Transverse colon (tissue), 4 donors: ENCODE results near the gene COQ8B. TPM values are rescaled to one million over a fixed set of nuclear protein-coding genes. Genes with fewer than 3 reads are reported as not detected.
"Not testable (repeated sequence)": the region's sequence is repeated elsewhere in the genome, so short reads cannot be mapped to it uniquely, and the experiment has no call there.

Experiments
- DNase-seq: peaks from one replicate; pipeline ENCODE4 v3.0.0-alpha.2; 2019
- H3K27ac ChIP-seq, 4 donors: fragments of 200-600 bp; sonication (generic); 2 replicates each; pipeline ENCODE4 v1.5.1; 2016 to 2018; ENCODE audit warnings: inconsistent platforms in 4 of 4
- H3K27me3 ChIP-seq: fragments of 200-600 bp; sonication (generic); 2 replicates; pipeline ENCODE4 v1.5.1; 2017; ENCODE audit warnings: inconsistent platforms
- H3K36me3 ChIP-seq, 4 donors: fragments of 200-600 bp; sonication (generic); 2 replicates each; pipeline ENCODE4 v1.5.1; 2017 to 2019; ENCODE audit warnings: inconsistent platforms in 4 of 4
- H3K4me1 ChIP-seq, 4 donors: fragments of 200-600 bp; sonication (generic); 2 replicates each; pipeline ENCODE4 v1.5.1; 2017 to 2020; ENCODE audit warnings: inconsistent platforms in 4 of 4
- H3K4me3 ChIP-seq, 4 donors: fragments of 200-600 bp; sonication (generic); 1 replicate in 1 of 4; 2 replicates in 3 of 4; pipeline versions ENCODE4 v1.5.1 to v1.6.1; 2017 to 2019; ENCODE audit warnings: inconsistent platforms in 4 of 4
- H3K9me3 ChIP-seq, 2 donors: fragments of 200-600 bp; sonication (generic); 2 replicates each; pipeline ENCODE4 v1.5.1; 2017 to 2019; ENCODE audit warnings: inconsistent platforms in 2 of 2
- EP300 ChIP-seq: sonication (generic); formaldehyde crosslinking; IDR thresholded peaks from one replicate; pipeline ENCODE4 v1.6.1; 2017; ENCODE audit warnings: antibody characterized with exemption, low read depth
- POLR2A ChIP-seq: fragments of 450-650 bp; IDR thresholded peaks from one replicate; pipeline ENCODE4 v1.6.1; 2016; ENCODE audit warnings: antibody characterized with exemption, mild to moderate bottlenecking, moderate library complexity
- POLR2AphosphoS5 ChIP-seq, 3 donors: sonication (generic); formaldehyde crosslinking; IDR thresholded peaks; one replicate each; pipeline ENCODE4 v1.6.1; 2016; ENCODE audit warnings: antibody characterized with exemption in 3 of 3
- WGBS, 2 donors: methylation state at CpG; one replicate each; pipeline ENCODE4 v1.1.5; 2018; ENCODE audit warnings: low coverage in 1 of 2; 5-methylcytosine and 5-hydroxymethylcytosine counted together
- in situ Hi-C, 4 donors: fragments of 200-750 bp; cut with MboI; loops; one replicate each; pipeline versions ENCODE4 v1.15.0 to v1.15.1; 2017; ENCODE audit warnings: low sequenced_read_pairs in 3 of 4, low pct_ligation_motif_present in 1 of 4, low pct_unique_long_range_greater_than_20kb in 1 of 4
- intact Hi-C: fragments of 100-400 bp; cut with DNase I; formaldehyde crosslinking; loops from one replicate; pipeline ENCODE4 v1.15.1; 2023; ENCODE audit warnings: low total_unique reads
- total RNA-seq, 4 donors: library from RNA; depleted of rRNA; stranded (reverse); fragments of >200 nt; gene quantifications; one replicate each; pipeline ENCODE4 v1.1.0, GENCODE V29; 2016
- TF ChIP-seq, protein P1 (sequence below), 5 experiments: fragments of 200-600 bp in 3 of 5; fragments of 450-650 bp in 2 of 5; sonication (generic) in 3 of 5; IDR thresholded peaks; 1 replicate in 2 of 5; 2 replicates in 3 of 5; pipeline ENCODE4 v1.5.1; 2016 to 2017; ENCODE audit warnings: antibody characterized with exemption in 5 of 5, inconsistent platforms in 3 of 5, mild to moderate bottlenecking in 2 of 5, moderate library complexity in 1 of 5

COQ8B gene
- 10 to 100 TPM; 15.3 to 41.2 (median 36.5) TPM for total RNA-seq

DNA sequence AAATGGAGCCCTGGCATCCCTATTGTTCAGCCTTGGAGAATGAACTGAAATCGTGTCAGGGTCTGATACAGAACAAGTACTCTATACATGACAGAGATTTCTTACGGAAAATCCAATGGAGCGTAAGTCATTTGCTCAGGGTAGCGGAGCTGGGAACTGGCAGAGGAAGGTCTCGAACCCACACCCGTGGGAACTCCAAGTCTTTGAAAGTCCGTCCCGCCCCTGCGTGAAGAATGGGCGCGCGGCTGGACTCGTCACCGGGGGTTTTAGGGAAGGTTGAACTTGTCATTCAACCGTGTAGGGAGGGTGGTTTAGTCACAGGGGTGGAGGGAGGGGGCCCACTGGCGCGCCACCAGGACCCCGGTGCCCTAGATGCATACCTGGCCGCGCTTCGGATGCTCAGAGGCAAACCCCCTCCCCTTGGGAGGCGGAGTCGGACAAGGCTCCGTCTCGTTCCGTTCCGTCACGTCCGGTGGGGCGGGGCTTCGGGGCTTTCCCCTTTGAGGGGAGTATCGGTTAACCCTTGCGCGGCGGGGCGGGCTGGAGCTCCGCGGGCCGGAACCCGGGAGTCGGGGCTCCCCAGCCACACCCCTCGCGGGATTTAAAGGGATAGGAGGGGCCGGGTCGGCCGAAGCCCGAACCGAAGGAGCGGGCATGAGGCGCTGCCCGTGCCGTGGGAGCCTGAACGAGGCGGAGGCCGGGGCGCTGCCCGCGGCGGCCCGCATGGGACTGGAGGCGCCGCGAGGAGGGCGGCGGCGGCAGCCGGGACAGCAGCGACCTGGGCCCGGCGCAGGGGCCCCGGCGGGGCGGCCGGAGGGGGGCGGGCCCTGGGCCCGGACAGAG lies at the start of gene COQ8B, which contains the start of gene ITPKC:
Gene COQ8B, minus strand, starts transcription at position 405 of the 843 bp plus-strand sequence. CDS start 2,254 bp downstream, outside the sequence.
Gene ITPKC, plus strand, starts transcription at position 631 of the 843 bp plus-strand sequence. Its CDS starts 24 bp downstream, at position 655.
- intact Hi-C loops (loop anchor here (10.0 kb wide), 1 partner anchor 88 kb away; no protein-coding TSS in a partner anchor), in situ Hi-C loops (loop anchor here in 2 of 4 donors (5.0 to 25.0 kb wide), 2 partner anchors 36 to 96 kb away; partner anchors contain the start of genes ACTMAP (in 1 of the 2) and SNRPA (in 1 of the 2))
- peak; percentile 91 to 97 (median 96) for TF ChIP-seq POLR2AphosphoS5 (IDR thresholded peaks at IDR 0.05)
- TF ChIP-seq EP300, result peak; percentile 72
- peak; percentile 86 for TF ChIP-seq POLR2A
- TF ChIP-seq, protein P1, sequence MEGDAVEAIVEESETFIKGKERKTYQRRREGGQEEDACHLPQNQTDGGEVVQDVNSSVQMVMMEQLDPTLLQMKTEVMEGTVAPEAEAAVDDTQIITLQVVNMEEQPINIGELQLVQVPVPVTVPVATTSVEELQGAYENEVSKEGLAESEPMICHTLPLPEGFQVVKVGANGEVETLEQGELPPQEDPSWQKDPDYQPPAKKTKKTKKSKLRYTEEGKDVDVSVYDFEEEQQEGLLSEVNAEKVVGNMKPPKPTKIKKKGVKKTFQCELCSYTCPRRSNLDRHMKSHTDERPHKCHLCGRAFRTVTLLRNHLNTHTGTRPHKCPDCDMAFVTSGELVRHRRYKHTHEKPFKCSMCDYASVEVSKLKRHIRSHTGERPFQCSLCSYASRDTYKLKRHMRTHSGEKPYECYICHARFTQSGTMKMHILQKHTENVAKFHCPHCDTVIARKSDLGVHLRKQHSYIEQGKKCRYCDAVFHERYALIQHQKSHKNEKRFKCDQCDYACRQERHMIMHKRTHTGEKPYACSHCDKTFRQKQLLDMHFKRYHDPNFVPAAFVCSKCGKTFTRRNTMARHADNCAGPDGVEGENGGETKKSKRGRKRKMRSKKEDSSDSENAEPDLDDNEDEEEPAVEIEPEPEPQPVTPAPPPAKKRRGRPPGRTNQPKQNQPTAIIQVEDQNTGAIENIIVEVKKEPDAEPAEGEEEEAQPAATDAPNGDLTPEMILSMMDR (IDR thresholded peaks at IDR 0.05), result peak in 2 of 5 experiments; percentile 21 to 54
- Histone ChIP-seq H3K27me3 (no peaks in the 10 kb centered on the region), H3K4me3 (peak within 1 kb of the TSS; percentile 68 to 96 (median 88)), H3K9me3 (no peaks in the 10 kb centered on the region), H3K36me3 (no peaks in the 10 kb centered on the region), H3K27ac (peak within 1 kb of the TSS; percentile 94 to 99 (median 98)), H3K4me1 (peaks cover 17 to 63% (median 52%) of the 10 kb centered on the region in 4 donors)
- 2% methylated on average over 30 of the region's 76 CpGs; no CpG with 5 or more reads in 1 of the 2 donors for WGBS, 2 donors
- peak; percentile 100 for DNase-seq

DNA sequence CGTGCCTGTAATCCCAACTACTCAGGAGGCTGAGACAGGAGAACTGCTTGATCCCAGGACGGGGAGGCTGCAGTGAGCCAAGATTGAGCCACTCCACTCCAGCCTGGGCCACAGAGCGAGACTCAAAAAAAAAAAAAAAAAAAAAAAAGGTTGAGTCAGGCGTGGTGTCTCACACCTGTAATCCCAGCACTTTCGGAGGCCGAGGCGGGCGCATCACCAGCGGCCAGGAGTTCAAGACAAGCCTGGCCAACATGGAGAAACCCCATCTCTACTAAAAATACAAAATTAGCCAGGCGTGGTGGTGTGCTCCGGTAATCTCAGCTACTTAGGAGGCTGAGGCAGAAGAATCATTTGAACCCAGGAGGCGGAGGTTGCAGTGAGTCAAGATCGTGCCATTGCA lies 49.7 kb upstream of the COQ8B start:
- DNase-seq, H3K4me3 ChIP-seq, H3K9me3 ChIP-seq, H3K27ac ChIP-seq, H3K27me3 ChIP-seq, in situ Hi-C loops, intact Hi-C loops, H3K4me1 ChIP-seq: not testable (repeated sequence)
- peaks cover 0 to 56% (median 24%) of the 10 kb centered on the region in 4 donors for H3K36me3 ChIP-seq
- 89 to 91% methylated on average over 7 to 13 of the region's 13 CpGs for WGBS, 2 donors

DNA sequence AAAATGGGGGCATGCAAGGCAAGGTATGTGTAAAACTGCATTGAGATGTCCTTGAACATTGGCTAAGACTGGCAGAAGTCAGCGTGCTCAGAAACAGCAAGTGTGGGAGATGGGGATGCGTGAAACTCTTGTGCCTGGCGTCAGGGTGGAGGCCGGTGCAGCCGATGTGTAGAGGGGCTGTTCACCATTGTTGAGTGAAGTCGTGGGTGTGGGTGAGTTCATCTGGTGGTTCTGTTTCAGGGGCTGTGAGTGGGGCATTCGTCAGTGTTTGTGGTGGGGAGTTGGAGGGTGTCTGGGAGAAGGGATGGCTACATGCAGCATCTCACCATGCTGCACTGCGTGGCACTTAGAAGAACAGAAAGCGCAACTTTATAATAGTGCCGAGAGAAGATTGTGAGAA lies 47.3 kb upstream of the COQ8B start:
- Histone ChIP-seq H3K27me3 (no peaks in the 10 kb centered on the region), H3K27ac (no peak overlapping the region), H3K4me1 (no peaks in the 10 kb centered on the region), H3K4me3 (no peak overlapping the region), H3K36me3 (peaks cover 0 to 78% (median 35%) of the 10 kb centered on the region in 4 donors), H3K9me3 (no peaks in the 10 kb centered on the region)
- in situ Hi-C loops (no loop called here), intact Hi-C loops (no loop called here)
- TF ChIP-seq EP300, result no peak
- TF ChIP-seq, protein P1 (IDR thresholded peaks at IDR 0.05), result no peak
- TF ChIP-seq POLR2A, result no peak
- no peak for TF ChIP-seq POLR2AphosphoS5 (IDR thresholded peaks at IDR 0.05)
- no peak for DNase-seq
- 85 to 93% methylated on average over 7 to 10 of the region's 10 CpGs for WGBS, 2 donors

DNA sequence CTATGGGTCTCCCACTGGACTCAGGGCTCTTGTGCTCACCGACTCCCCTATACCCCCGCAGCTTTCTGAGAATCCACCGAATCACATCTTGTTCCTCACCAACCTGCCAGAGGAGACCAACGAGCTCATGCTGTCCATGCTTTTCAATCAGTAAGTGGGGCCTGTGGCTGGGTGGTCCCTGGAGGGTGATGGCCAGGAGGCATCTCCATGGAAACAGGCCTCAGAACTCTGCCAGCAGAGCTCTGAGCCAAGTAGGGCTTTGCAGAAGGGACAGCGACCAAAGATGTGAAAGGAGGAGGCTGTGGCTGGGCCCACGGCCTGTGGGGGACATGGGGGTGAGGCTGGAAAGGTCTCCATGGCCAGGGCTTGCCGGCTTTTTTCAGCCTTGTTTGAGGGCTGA lies 46.8 kb upstream of the COQ8B start:
- no peaks in the 10 kb centered on the region for H3K27me3 ChIP-seq
- DNase-seq, result no peak
- intact Hi-C loops (no loop called here), in situ Hi-C loops (no loop called here)
- 93 to 100% methylated on average over 1 to 7 of the region's 7 CpGs for WGBS, 2 donors
- H3K4me1 ChIP-seq, result no peaks in the 10 kb centered on the region
- TF ChIP-seq EP300, result no peak
- TF ChIP-seq POLR2AphosphoS5 (IDR thresholded peaks at IDR 0.05), result no peak
- TF ChIP-seq, protein P1 (IDR thresholded peaks at IDR 0.05), result no peak
- TF ChIP-seq POLR2A, result no peak
- H3K27ac ChIP-seq, result no peak overlapping the region
- H3K4me3 ChIP-seq, result no peak overlapping the region
- no peaks in the 10 kb centered on the region for H3K9me3 ChIP-seq
- H3K36me3 ChIP-seq, result peaks cover 0 to 82% (median 37%) of the 10 kb centered on the region in 4 donors
